ENCODE measurements around the gene C3orf20.
"Not testable (repeated sequence)": the region's sequence is repeated elsewhere in the genome, so short reads cannot be mapped to it uniquely, and the experiment has no call there.

The C3orf20 gene

GRCh38 chr3:14741510-14741909, 66.6 kb downstream of the C3orf20 start:
- H3K36me3 Mint-ChIP-seq (ENCODE audit: low read depth), result no peaks in the 10 kb centered on the region
- H3K27me3 Mint-ChIP-seq (ENCODE audit: low read depth), result no peaks in the 10 kb centered on the region
- peaks cover 36% of the 10 kb centered on the region for H3K9me3 Mint-ChIP-seq
- H3K4me1 Mint-ChIP-seq, result no peaks in the 10 kb centered on the region
- no peak for TF ChIP-seq CTCF (IDR thresholded peaks at IDR 0.05; ENCODE audit: unreplicated experiment in 3 of 3)
- H3K27ac Mint-ChIP-seq, result peak overlapping the region in 1 of 3 experiments; percentile 19
- no peak overlapping the region for H3K4me3 Mint-ChIP-seq

GRCh38 chr3:14744556-14744955, 69.6 kb downstream of the C3orf20 start:
- Mint-ChIP-seq H3K4me3 (no peak overlapping the region), H3K27ac (no peak overlapping the region), H3K27me3 (ENCODE audit: low read depth) (no peaks in the 10 kb centered on the region), H3K9me3 (peaks cover 27% of the 10 kb centered on the region), H3K4me1 (no peaks in the 10 kb centered on the region), H3K36me3 (ENCODE audit: low read depth) (no peaks in the 10 kb centered on the region)
- no peak for TF ChIP-seq CTCF (IDR thresholded peaks at IDR 0.05; ENCODE audit: unreplicated experiment in 3 of 3)

DNA sequence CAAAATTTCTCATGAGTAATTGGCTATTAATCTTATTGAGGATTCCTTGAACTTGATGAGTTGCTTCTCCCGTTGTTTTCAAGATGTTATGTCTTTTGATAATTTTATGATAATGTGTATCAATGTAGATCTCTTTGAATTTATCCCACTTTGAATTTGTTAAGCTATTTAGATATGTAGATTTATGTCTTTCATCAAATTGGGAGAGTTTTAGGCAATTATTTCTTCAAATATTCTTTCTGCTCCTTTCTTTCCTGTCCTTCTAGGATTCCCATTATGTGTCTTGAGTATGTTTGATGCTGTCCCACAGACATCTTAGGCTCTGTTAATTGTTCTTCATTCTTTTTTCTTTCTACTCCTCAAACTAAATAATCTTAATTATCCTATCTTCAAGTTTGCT, 75.7 kb downstream of the C3orf20 start:
- H3K4me1 Mint-ChIP-seq, result no peaks in the 10 kb centered on the region
- no peak overlapping the region for H3K4me3 Mint-ChIP-seq
- H3K9me3 Mint-ChIP-seq, result peaks cover 19% of the 10 kb centered on the region
- peaks cover 8% of the 10 kb centered on the region for H3K27me3 Mint-ChIP-seq (ENCODE audit: low read depth)
- H3K36me3 Mint-ChIP-seq (ENCODE audit: low read depth), result peaks cover 4% of the 10 kb centered on the region
- TF ChIP-seq CTCF (IDR thresholded peaks at IDR 0.05; ENCODE audit: unreplicated experiment in 3 of 3), result no peak
- no peak overlapping the region for H3K27ac Mint-ChIP-seq

- not testable (repeated sequence) for H3K4me1 Mint-ChIP-seq; H3K27me3 Mint-ChIP-seq (ENCODE audit: low read depth); H3K36me3 Mint-ChIP-seq (ENCODE audit: low read depth); H3K4me3 Mint-ChIP-seq; H3K27ac Mint-ChIP-seq
- H3K9me3 Mint-ChIP-seq, result peaks cover 19% of the 10 kb centered on the region
Measured at GRCh38 chr3:14752979-14753378, 78.0 kb downstream of the C3orf20 start.

DNA sequence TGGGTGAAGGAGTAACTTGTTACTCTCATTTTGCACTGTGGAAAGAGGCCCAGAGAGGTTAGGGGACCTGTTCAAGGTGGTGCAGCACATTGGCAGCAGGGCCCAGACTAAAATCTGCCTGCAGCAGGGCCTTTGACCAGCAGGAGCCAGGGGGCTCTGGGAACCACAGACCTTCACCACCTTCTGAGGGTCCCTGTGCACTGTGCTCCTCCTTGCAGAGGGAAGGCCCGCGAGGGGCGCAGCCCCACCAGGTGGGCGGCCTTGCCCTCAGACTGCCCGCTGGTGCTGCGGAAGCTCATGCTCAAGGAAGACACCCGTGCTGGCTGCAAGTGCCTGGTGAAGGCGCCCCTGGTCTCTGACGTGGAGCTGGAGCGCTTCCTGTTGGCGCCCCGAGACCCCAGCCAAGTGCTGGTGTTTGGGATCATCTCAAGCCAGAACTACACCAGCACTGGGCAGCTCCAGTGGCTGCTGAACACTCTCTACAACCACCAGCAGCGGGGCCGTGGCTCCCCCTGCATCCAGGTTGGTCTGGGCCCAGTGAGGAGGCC, 82.3 kb downstream of the C3orf20 start:
- H3K9me3 Mint-ChIP-seq, result no peaks in the 10 kb centered on the region
- H3K27me3 Mint-ChIP-seq (ENCODE audit: low read depth), result peaks cover 15% of the 10 kb centered on the region
- H3K4me3 Mint-ChIP-seq, result no peak overlapping the region
- no peaks in the 10 kb centered on the region for H3K36me3 Mint-ChIP-seq (ENCODE audit: low read depth)
- TF ChIP-seq CTCF (IDR thresholded peaks at IDR 0.05; ENCODE audit: unreplicated experiment in 3 of 3), result no peak
- no peak overlapping the region for H3K27ac Mint-ChIP-seq
- no peaks in the 10 kb centered on the region for H3K4me1 Mint-ChIP-seq

GRCh38 chr3:14758297-14758696, 83.4 kb downstream of the C3orf20 start:
- Mint-ChIP-seq H3K27ac (no peak overlapping the region), H3K36me3 (ENCODE audit: low read depth) (no peaks in the 10 kb centered on the region), H3K4me3 (no peak overlapping the region), H3K9me3 (no peaks in the 10 kb centered on the region), H3K27me3 (ENCODE audit: low read depth) (peaks cover 12% of the 10 kb centered on the region), H3K4me1 (no peaks in the 10 kb centered on the region)
- TF ChIP-seq CTCF (IDR thresholded peaks at IDR 0.05; ENCODE audit: unreplicated experiment in 3 of 3), result no peak
